ENCODE results near the gene TCAF2.
"Not testable (repeated sequence)": the region's sequence is repeated elsewhere in the genome, so short reads cannot be mapped to it uniquely, and the experiment has no call there.

- TF ChIP-seq CTCF (IDR thresholded peaks at IDR 0.05; ENCODE audit: low read depth, low read length); POLR2A (IDR thresholded peaks at IDR 0.05; ENCODE audit: extremely low read depth, insufficient read length); MAX (IDR thresholded peaks at IDR 0.05; ENCODE audit: low read depth, low read length); MYC (IDR thresholded peaks at IDR 0.05; ENCODE audit: low read depth, low read length): not testable (repeated sequence)
These were observed 18.6 kb downstream of the TCAF2 start for GRCh38 chr7:143639372-143639771.
